HG02938 (cell line): ENCODE data around the gene PIK3C2B.

Experiments
- ATAC-seq: cut with Tn5 transposase; IDR thresholded peaks from one replicate; pipeline ENCODE4 v1.9.1; 2021; ENCODE audit warnings: mild to moderate bottlenecking, moderate library complexity; ENCODE audit not compliant: unreplicated experiment

The PIK3C2B gene

GRCh38 chr1:204480515-204480914 lies 14.1 kb downstream of the PIK3C2B start:
- ATAC-seq = peak; percentile 60

GRCh38 chr1:204479387-204480136 lies 15.0 kb downstream of the PIK3C2B start:
- no peak for ATAC-seq

GRCh38 chr1:204478921-204479320 lies 15.7 kb downstream of the PIK3C2B start:
- no peak for ATAC-seq

DNA sequence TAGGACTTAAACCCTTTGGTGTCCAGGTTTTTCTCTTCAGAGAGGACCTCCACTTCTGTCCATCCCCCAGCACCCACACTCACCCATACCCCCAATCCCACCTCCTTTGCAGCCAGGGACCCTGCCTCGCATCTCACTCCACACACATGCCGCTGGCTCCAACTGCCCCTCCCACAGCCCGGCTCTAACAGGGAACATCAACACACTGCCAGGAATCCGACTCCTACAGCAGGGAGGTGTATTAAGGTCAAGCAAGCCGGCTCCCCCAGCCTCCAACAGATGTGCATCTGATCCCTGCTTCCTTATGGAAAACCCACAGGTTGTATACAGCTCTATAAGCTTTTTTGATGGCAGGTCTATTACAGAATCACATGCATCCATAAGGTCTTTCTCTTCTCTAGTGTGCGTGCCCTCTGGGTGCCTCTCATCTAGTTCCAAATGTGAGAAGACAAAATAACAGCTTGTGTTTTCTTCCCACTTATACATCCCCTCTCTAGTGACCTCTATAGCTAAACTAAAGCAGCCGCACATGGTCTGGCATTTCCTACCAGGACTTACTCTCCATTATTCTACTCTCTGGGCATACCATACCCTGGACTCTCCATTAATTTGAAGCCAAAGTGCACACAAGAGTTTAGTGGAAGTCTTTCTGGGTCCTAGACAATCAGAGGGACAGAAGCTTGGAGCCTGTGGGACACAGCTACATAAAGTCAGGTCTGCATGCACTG lies 16.3 kb downstream of the PIK3C2B start:
- no peak for ATAC-seq

GRCh38 chr1:204477036-204477740 lies 17.4 kb downstream of the PIK3C2B start:
- ATAC-seq = no peak

- no peak for ATAC-seq
These were observed 18.0 kb downstream of the PIK3C2B start for GRCh38 chr1:204476563-204476962.

GRCh38 chr1:204475656-204476432 lies 18.8 kb downstream of the PIK3C2B start:
- no peak for ATAC-seq

DNA sequence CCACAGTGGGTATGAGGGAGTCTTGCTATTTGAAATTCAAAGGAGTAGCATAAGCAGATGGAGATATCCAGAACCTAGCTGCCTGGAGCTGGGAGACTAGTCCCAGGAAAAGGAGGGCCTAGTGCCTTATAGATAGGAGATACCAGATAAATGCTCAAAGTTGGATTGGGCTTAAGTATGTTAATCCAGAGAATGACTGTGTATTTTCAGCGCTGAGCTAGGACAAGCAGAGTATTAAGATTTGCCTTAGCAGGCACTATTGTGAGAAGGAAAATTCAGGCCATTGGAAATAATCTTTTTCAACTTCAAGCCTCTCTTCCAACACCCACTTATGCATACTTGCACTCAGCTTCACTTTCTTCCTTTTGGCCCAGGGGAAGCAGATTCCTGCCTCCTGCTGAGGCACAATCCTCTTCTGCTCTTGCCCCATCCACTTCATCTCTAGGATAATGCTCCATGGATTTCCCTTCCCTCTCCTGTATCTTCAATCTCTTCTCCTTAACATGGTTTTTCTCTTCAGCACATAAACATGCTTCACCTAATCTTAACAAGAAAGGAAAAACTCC lies 21.1 kb downstream of the PIK3C2B start:
- ATAC-seq = no peak

DNA sequence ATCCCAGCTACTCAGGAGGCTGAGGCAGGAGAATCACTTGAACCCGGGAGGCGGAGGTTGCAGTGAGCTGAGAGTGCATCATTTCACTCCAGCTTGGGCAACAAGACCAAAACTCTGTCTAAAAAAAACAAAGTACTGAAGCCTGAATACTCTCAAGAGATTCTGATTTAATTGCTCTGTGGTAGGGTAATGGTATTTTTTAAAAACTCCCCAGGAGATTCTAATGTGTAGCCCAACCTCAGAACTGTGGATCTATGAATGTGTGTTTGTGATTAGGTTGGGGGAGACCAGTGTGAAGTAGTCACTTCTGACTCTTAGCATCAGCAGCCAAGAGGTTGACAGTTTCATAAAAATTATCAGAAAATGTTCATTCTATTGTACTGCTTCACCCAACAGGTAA lies 21.9 kb downstream of the PIK3C2B start:
- ATAC-seq = no peak

DNA sequence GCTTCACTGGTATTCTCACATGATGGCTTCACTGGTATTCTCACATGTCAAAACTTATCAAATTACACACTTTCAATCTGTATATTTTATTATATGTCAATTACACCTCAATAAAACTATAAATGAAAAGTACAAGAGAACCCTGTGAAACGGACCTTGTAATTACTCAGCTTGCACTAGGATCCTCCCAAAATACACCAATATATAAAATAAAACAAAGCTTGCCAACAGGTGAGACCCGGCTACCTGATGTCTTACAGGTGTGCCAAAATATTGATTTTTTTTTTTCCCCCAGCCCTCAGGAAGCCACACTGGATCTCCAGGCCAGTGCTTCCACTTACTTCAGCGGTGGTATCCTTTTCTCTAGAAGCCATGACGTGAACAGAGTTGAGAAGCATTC lies 22.9 kb downstream of the PIK3C2B start:
- ATAC-seq = no peak

- no peak for ATAC-seq
These were observed 25.3 kb downstream of the PIK3C2B start for GRCh38 chr1:204469304-204469703.

DNA sequence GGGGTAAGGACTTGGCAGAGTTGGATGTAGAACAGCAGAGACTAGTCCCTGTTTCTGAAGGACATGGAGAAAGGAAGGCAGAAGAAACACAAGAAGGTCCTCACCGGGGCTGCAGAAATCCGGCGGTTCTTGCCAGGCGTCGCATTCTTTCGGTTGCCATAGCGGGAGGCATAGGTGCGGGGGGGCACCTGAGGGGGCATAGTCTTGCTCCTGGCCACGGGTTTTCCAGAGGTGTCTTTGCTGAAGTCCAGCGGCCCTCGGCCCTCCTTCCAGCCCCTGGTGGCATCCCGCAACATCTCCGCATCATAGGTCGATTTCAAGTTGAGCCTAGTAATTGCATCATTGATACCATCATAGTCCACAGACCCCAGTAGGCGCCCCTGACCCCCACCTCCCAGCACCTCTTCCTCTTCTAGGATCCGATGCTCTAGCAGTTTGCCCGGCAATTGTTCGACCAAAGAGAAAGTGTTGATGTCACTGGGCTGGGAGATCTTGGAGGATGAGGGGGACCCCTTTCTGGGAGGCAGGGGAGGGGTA lies 25.8 kb downstream of the PIK3C2B start:
- ATAC-seq = no peak

DNA sequence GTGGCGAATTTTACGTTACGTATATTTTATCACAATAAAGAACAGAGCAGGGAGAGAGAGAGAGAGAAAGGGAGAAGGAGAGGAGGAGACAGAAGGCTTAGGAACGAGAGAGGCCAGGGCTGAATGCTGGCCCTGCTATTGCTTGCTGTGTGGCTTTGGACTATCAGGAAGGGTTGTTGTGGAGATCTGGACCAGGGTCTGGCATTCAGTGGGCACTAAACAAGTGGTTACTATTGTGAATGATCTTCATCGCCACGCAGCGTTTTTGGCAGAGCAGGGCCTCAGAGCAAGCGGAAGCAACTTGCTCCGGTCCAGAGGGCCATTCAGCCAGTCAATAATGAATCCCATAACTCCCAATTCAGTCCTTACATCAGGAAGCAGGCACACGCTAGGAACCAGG lies 26.4 kb downstream of the PIK3C2B start:
- ATAC-seq = no peak

- no peak for ATAC-seq
These were observed 27.9 kb downstream of the PIK3C2B start for GRCh38 chr1:204466416-204467405.

GRCh38 chr1:204465546-204466415 lies 28.8 kb downstream of the PIK3C2B start:
- peak; percentile 79 for ATAC-seq

DNA sequence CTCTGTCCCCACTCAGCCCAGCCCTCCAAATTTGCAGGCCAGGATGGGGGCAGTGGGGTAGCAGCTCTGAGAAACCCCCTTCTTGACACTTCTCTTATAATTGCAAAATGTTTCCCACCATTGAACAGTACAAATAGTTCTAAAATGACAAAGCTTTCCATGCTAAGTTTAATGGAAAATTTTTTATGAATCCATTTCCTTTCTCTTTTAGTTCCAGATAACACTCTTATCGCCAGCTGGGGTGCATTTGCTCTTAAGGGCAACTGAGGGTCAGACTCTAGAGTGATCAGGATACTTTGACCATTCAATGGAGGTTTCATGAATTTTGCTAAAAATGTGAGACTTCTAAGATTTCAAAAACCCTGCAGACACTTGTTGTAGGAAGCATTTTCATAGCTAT lies 29.9 kb downstream of the PIK3C2B start:
- no peak for ATAC-seq

- no peak for ATAC-seq
These were observed 30.4 kb downstream of the PIK3C2B start for GRCh38 chr1:204464187-204464631.
